ENCODE results near the gene FAM162A. TPM values are rescaled to one million over a fixed set of nuclear protein-coding genes. Genes with fewer than 3 reads are reported as not detected.
A peak's percentile ranks its signal among the peaks of the same experiment; 100 is the strongest.

FAM162A gene
- polyA plus RNA-seq, 10 donors: 31.1 to 45.3 (median 36.7) TPM

DNA sequence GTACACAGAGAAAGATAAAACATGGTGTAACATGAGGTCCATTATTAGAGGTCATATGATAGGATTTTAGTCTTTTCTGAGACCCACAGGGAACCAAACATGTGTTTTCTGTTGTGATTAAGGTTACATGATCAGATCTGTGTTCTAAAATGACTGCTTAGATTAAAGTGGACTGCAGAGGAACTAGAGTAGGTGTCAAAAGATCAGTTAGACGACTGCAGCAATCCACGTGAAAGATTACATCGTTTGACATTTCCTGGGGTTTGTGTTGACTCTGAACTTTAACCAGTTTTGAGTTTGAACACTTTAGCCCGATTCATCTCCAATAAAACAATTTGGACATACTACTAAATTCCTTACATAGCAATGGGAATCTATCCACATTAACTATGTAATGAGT, 6.0 kb upstream of the FAM162A start:
- DNase-seq: no peak

DNA sequence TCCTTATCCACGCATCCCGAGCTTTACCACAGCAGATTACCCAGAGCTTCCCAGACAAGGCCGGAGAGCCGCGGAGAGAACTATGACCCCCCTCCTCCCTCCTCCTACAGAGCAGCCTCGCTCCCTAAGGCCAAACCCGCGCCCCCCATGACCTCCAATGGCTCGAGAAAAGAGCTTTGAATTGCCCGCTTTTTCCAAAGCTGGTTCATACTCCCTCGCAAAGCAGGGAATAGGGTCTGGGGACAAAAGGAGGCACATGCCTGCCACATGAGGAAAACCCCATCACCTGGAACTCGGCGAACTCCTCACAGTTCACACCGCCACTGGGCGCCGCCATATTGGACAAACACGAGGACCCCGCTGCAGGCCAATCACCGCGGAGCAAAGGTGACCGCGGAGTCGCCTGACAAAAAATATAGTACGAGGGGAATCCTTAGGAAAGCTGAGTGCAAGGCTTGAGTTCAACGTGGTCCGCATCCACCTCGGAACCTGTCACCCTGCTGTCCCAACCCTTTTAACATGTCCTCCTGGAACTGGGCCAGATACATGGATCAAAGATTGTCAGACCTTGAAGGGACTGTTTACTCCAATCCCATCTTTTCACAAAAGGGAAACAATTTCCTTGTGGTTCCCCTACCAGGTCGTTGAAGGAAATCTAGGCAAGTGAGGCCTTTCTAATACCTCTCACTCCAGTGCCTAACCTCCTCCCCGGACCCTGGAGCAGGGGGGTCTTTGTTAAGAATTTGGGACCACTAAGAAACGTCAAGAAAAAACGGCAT, 905 bp upstream of the FAM162A start, which contains the start of gene MIX23:
Gene MIX23, minus strand, starts transcription at position 344 of the 779 bp plus-strand sequence. Its CDS starts 7 bp downstream, at position 337.
- peak; percentile 88 to 96 (median 91) for DNase-seq

DNA sequence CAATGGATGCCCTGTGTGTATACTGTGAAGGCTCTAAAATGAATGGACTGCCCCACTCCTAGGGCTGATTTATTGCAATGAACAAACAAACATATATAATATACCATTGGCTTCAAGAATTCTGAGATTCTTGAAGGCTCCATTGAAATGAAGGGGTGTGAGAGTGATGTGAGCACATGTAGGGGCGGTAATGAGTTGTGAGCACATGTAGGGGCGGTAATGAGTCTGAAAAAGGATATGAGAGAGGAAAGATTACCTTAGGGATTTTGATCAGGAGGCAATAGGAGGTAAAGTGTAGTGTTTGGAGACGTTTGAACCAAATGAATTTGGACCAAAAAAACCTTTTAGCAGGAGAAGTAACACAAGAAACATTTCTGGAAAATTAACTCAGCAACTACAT, 3.7 kb downstream of the FAM162A start:
- DNase-seq: no peak

DNA sequence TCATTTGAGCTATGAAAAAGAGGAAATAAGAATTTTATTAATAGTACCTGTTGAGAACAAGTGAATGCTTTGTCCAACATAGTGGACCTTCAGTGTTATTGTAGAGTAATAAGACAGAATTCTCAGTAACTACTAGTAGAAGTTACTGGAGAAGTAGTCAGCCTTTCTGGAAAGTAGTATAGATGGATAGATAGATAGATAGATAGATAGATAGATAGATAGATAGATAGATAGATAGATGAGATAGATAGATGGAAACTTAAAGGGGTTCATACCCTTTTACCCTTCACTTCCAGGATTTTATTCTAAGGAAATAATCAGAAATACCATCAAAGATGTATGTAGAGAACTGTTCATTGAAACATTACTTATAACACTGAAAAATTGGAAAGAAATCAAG, 5.2 kb downstream of the FAM162A start:
- DNase-seq: no peak

DNA sequence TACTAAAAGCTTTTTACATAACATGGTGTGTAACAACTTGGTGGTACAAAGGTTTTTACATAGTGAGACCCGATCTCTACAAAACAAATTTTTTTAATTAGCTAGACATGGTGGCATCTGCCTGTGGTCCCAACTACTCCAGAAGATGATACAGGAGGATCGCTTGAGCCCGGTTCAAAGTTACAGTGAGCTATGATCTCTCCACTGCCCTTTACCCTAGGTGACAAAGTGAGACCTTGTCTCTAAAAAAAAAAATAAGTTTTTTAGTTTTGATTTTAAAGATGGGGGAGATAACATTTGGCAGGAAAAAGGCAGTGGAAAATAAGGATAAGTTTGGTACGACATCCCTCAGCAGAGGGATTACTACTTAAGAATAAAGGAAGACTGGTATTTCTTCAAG, 5.9 kb downstream of the FAM162A start:
- DNase-seq: no peak

DNA sequence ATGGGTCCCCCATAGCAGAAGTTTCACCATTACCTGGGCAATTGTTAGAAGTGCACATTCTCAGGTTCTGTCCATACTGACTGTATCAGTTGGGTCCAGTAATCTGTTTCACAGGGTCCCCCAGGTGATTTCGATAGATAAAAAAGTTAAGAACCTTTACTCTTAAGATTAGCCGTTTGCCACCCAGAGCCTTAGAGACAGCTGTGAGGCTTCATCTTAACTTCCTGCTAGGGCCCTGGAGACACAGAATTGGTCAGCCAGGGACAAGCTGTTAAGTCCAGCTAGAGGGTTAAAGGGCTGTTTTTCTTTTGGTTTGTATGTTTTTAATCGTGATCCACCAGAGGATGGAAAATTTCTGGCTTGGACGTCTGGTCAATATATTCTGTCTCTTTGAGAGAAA, 6.7 kb downstream of the FAM162A start:
- DNase-seq: no peak

DNA sequence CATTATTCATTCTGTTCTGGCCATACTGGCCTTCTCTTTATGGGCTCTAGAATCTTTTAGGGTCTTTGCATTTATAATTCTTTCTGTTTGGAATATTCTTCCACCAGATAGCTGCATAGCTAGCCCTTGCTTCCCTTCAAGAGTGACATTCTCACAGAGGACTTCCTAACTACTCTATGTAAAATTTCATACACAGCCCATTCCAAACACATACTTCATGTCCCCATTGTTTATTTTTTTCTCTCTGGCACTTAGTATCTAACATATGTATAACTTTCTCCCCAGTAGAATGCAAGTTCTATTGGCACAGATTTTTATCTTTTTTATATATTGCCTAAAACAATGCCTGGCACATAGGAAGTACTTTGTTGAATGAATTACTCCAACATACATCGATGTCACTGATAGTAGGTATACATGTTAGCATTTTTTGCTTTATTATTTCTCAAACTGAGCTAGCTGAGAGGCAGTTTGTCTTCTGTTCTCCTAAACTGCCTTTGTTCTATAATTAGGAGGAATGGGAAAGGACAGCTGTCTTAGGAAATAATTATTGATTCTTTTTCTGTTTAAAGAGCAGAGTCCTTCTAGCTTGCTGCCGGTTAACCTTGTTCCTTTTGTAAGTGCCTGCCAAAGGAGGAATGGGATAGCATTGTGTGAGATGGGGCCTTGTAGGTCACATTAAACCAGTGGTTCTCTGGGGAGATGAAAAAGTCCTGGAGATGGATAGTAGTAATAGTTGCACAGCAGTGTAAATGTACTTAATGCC, 7.9 kb downstream of the FAM162A start:
- DNase-seq: no peak

DNA sequence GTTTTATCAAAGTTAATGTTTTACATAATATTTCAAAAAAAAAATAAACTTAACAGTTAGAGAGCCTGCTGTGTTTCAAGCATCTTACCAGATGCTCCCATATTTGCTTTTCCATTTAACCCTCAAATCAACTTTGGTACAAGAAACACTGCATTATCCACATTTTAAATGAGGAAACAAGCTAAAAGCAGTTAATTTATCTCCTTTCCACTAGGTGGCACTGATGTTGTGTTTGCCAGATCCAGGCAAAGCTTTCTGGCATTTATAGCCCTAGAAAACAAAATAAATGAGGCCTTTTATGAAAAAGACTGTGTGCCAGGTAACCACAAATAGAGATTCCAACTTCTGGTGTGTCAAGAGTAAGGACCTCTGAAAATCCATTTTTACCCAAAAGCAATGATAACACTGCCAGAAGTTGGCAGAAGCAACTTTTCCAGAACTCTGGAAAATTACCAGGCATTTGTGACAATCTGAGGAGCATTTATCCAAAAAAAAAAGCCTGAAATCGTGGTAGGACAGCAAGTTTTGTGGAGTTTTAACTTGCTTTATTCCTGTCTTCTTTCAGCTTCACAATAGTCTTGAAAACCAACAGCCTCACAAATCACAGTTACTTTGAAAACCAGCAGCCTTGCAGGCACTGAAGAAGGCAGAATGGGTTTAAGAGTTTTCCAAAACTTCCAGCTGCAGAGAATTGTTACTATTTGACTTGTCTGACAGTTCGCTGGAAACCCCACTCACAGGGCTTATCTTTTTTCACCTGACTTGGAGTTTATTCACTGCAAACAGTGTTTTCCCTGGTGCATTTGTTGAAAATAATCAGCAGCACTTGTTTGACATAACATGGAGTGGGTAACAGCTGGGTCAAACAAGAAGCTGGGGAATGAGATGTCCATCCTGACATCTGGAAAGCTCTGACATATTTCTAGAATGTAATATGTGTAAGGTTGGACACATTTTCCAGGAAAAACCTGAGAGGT, 9.2 kb downstream of the FAM162A start:
- peak; percentile 27 to 49 (median 30) for DNase-seq

DNA sequence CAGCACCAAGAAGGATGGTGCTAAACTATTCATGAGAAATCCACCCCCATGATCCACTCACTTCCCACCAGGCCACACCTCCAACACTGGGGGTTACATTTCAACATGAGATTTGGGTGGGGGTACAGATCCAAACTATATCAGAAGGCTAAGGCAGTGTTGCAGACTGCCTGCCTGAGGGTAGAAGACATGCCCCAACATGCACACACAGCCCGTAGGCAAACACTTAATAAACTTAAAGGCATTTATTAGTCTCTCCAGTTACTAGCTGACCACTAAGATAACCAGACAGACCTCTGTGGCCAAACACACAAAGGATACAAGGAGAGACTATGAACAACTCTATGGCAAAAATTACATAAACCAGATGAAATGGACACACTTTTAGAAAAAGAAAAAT, 10.2 kb downstream of the FAM162A start:
- no peak for DNase-seq

DNA sequence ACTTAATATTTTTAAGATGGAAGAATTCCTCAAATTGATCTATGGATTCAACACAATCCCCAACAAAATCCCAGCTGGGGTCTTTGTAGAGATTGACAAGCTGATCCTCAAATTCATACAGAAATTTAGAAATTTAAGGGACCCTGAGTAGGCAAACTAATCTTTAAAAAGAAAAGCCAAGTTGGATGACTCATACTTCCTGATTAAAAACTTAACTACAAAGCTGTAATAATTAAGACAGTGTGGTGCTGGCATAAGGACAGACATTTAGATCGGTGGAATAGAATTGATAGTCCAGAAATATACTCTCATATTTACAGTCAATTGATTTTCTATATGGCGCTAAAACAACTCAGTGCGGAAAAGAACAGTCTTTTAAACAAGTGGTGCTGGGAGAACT, 11.6 kb downstream of the FAM162A start:
- DNase-seq: no peak

DNA sequence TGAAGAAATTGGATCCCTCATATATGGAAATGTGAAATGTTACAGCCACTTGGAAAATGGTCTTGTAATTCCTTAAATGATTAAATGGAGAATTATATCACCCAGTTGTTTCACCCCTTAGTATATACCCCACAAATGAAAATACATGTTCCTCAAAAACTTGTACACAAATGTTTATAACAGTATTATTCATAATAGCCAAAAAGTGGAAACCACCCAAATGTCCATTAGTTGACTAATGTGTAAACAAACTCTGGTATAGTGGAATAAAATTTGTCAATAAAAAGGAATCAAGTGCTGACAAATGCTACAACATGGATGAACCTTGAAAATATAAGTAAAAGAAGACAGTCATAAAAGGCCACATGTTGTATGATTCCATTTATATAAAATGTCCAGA, 12.5 kb downstream of the FAM162A start:
- DNase-seq: no peak

DNA sequence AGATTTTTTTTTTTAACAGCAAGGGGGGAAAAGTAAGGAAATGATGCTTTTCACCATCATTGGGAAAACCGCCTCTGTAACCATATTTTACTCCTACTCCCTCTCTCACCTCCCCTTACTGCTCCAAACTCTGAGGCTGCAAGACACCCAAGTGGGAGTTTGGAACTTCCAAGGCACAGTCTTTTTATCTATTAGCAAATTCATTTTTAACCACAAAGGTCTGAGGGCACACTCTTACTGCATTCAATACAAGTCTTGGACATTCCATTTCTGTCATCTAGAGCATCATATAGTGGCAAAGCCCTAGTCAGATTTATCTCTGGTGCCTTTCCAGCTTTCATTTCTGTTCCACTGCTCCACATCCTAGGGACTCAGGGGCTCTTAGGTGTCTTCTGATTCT, 13.2 kb downstream of the FAM162A start:
- no peak for DNase-seq

DNA sequence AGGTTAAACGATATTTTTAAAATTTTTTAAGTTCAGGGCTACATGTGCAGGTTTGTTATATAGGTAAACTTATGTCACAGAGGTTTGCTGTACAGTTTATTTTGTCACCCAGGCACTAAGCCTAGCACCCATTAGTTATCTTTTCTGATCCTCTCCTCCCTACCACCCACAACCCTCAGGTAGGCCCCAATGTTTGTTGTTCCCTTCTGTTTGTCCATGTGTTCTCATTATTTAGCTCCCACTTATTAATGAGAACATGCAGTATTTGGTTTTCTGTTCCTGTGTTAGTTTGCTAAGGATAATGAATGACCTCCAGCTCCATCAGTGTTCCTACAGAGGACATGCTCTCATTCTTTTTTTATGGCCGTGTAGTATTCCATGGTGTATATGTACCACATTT, 14.9 kb downstream of the FAM162A start:
- no peak for DNase-seq

DNA sequence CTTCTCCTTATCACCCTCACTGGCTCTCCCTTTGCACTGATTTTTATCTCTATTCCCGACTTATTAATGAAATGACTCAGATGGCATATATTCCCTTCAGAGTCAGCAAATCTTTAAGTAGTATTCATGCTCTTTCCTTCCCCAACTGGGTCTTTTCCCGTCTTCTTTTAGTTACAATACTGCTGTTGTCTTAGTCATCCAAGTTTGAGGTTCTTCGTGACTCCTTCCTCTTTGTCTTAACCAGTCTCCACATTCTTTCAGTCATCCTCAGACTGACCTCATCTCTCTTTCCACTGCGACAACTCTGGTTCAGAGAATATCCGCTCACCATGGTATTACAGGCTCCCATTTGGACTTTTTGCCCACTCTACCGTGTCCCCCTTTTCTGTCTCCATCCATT, 19.5 kb downstream of the FAM162A start:
- DNase-seq: peak in 1 of 3 donors; percentile 10

DNA sequence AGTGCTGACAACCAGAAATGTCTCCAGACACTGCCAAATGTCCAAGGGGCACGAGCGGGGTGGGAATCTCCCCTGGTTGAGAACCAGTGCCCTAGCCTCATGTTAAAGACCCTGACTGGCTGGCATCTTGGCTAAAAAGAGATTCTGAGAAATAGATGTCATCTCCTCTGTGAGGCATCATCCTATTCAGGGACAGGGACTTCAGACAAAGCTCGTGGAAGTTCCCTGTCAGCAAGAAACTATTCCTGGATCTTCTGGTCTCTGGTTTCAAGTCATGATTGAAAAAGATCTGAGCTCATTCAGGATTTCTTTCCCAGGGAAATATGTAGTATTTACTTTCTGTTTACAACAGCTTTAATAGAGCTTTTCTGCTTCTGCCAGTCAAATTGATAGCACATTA, 21.0 kb downstream of the FAM162A start:
- DNase-seq: no peak

DNA sequence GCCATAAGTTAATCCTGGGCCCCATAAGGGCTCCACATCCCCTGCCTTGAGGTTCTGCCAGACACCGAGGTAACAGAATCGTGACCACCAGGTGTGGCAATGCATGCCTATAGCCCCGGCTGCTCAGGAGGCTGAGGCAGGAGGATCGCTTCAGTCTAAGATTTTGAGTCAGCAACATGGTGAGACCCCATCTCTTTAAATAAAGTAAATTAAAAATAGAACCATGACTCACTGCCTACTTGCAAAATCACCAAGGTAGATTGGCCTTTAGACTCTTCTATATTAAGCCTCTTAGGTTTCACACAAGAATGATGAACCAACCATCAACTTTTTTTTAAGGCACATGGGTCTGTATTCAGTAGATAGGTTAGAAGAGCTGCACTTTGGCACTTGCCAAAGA, 22.2 kb downstream of the FAM162A start:
- DNase-seq: no peak

DNA sequence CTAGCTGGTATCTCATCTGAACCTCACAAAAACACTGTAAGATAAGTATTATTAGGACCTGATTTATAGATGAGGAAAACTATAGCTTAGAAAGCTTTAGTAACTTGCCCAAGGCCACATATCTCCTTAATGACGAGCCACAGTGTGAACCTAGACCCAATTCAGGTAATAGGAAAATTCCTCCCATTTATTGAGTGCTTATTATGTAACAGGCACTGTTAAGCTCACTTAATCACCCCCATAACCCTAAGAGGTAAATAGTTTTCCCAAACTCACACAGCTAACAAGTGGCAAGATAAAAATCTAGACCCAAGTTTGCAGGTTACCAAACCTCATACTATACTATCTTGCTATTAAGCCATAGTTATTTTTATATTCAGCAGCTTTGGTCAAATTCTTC, 24.0 kb downstream of the FAM162A start:
- DNase-seq: no peak

DNA sequence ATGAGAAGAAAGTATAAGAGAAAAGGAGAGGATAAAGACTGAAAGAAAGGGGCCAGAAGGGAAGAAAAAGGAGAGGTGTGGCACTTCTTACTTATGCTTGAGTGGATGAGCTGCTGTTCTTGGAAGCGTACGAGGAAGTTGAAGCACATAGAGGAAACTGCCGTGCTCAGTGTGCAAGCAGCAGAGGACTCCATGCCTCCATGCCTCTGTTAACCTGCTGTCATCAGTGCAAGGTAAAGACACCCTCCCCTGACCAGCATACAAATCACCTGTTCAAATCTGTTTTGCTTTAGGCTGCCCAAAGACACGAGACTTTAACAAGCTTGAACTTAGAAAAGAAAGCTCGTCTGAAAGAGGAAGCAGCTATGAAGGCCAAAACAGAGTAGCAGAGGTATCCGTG, 25.5 kb downstream of the FAM162A start:
- DNase-seq: no peak

DNA sequence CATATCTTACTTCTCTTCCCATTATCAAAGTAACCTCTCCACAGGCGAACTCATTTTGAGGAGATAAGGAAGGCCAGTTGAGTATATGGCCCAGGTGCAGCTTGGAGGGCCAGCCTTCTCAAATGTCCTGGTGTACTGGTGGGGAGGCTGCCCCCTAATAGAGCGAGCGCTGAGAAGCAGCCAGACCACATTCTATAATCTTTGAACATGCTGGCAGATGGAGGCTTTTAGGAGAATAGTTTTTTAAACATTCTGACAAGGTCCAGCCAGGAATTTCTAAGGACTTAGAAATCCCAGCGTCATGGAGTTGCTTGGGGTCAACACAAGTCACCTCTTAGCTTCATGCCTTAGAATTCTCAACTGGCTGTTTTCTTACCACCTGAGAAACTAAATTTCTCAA, 26.1 kb downstream of the FAM162A start:
- no peak for DNase-seq

DNA sequence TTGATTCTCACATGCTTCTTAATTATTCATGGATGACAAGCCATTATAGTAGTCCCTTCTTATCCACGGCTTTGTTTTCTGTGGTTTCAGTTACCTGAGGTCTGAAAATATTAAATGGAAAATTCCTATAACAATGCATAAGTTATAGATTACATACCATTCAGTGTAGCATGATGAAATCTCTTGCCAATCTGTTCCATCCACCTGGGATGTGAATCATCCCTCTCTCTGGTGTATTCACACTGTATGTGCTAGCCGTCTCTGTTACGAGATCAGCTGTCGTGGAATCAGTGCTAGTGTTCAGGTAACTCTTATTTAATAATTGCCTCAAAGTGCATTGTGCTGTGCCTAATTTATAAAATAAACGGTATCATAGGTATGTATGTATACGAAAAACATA, 26.7 kb downstream of the FAM162A start:
- DNase-seq: no peak

DNA sequence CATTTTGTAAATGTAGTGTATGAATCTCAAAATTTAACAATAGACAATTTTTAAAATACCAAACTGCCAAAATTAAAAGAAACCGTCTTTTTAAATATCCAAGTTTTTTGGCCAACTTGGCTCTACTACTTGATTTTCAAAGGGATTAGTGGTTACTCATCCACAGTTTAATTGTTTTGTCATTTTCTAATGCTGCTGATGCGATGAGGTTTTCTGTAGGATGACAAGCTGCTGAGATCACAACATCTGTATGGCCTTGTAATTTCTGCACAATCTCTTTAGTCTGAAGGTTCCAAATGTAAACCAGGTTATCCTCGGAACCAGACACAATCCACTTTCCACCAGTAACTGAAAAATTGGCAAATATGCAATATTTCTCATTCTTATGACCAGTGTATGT, 30.4 kb downstream of the FAM162A start:
- no peak for DNase-seq

DNA sequence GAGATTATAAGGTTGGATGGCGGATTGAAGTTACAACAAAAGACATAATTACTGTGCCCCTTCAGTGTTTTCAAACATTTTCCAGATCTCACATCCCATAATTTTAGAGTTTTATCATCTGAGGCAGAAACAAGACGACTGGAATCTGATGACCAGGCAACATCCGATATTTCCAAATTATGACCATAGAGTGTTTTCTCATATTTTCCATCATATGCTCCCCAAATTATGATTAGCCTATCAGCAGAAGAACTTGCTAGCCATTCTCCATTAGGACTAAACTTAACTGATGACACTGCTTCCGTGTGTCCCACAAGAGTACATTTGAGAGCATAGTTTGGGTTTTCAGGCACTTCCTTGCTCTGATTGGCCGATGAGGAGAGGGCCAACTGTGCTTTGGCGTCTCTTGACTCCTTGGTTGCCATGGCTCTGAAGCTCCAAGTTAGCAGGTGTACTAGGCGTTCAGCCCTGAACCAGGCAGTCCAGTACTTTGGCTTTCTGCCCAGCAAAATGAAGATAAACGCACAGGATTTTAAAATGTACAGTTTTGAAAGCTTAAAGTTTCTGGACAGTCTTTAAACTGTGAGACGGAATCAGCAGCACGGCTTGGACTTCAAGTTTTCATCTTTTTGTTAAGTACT, 31.2 kb downstream of the FAM162A start:
- peak; percentile 33 to 66 (median 47) for DNase-seq
